GM23338 (cell line): Measurements from ENCODE around the gene NET1. TPM values are rescaled to one million over a fixed set of nuclear protein-coding genes. Genes with fewer than 3 reads are reported as not detected.

ENCODE experiments used
- ATAC-seq: fragments of 200-7000 bp; cut with Tn5 transposase; 3 replicates; pipeline ENCODE4 v1.9.1; 2020
- DNase-seq: peaks from one replicate; pipeline ENCODE4 v3.0.0-alpha.2; 2015; ENCODE audit warnings: low spot score
- H2AFZ ChIP-seq: fragments of 200-600 bp; sonication (generic); 2 replicates; pipeline ENCODE4 v1.8.0; 2016; ENCODE audit warnings: antibody characterized with exemption, mild to moderate bottlenecking, moderate library complexity
- H3F3A ChIP-seq: fragments of 200-600 bp; sonication (generic); replicated peaks from 2 replicates; pipeline ENCODE4 v1.8.0; 2017; ENCODE audit warnings: antibody characterized with exemption, mixed run types, low read depth
- H3K27ac ChIP-seq: fragments of 200-600 bp; sonication (generic); 2 replicates; pipeline ENCODE4 v1.6.1; 2016; ENCODE audit warnings: low read depth
- H3K27me3 ChIP-seq: fragments of 200-600 bp; sonication (generic); 2 replicates; pipeline ENCODE4 v1.8.0; 2016; ENCODE audit warnings: mild to moderate bottlenecking, mixed run types, moderate library complexity; ENCODE audit not compliant: insufficient read depth
- H3K36me3 ChIP-seq: fragments of 200-600 bp; sonication (generic); 2 replicates; pipeline ENCODE4 v1.8.0; 2016; ENCODE audit warnings: mild to moderate bottlenecking; ENCODE audit not compliant: insufficient read depth
- H3K4me1 ChIP-seq: fragments of 200-600 bp; sonication (generic); 2 replicates; pipeline ENCODE4 v1.8.0; 2016; ENCODE audit warnings: mild to moderate bottlenecking, moderate library complexity; ENCODE audit not compliant: insufficient read depth
- H3K4me2 ChIP-seq: fragments of 200-600 bp; sonication (generic); 2 replicates; pipeline ENCODE4 v1.7.1; 2017; ENCODE audit warnings: mixed run types
- H3K4me3 ChIP-seq: fragments of 200-600 bp; sonication (generic); 2 replicates; pipeline ENCODE4 v1.6.1; 2016; ENCODE audit warnings: mixed run types
- H3K79me2 ChIP-seq: fragments of 200-600 bp; sonication (generic); replicated peaks from 2 replicates; pipeline ENCODE4 v1.8.0; 2017; ENCODE audit warnings: mild to moderate bottlenecking; ENCODE audit not compliant: insufficient read depth
- H3K9me2 ChIP-seq: fragments of 200-600 bp; sonication (generic); 2 replicates; pipeline ENCODE4 v1.8.0; 2017; ENCODE audit not compliant: insufficient read depth
- H4K20me1 ChIP-seq: fragments of 200-600 bp; sonication (generic); replicated peaks from 2 replicates; pipeline ENCODE4 v1.8.0; 2017; ENCODE audit warnings: mild to moderate bottlenecking; ENCODE audit not compliant: insufficient read depth
- H3K27ac Mint-ChIP-seq: 2 replicates; pipeline ENCODE4 v1.8.0; 2020; ENCODE audit warnings: inconsistent platforms, mild to moderate bottlenecking, moderate library complexity, mixed read lengths
- H3K27me3 Mint-ChIP-seq: 3 replicates; pipeline ENCODE4 v1.8.0; 2022; ENCODE audit warnings: low read depth, mild to moderate bottlenecking, moderate library complexity, mixed read lengths, inconsistent platforms; ENCODE audit not compliant: insufficient read depth, poor library complexity
- H3K36me3 Mint-ChIP-seq: 3 replicates; pipeline ENCODE4 v1.8.0; 2021; ENCODE audit warnings: low read depth, mild to moderate bottlenecking, inconsistent platforms, moderate library complexity, mixed read lengths
- H3K4me1 Mint-ChIP-seq: 3 replicates; pipeline ENCODE4 v1.8.0; 2020; ENCODE audit warnings: mild to moderate bottlenecking, inconsistent platforms, mixed read lengths
- H3K4me3 Mint-ChIP-seq: 3 replicates; pipeline ENCODE4 v1.8.0; 2021; ENCODE audit warnings: moderate library complexity, mild to moderate bottlenecking, inconsistent platforms, mixed read lengths
- H3K9me3 Mint-ChIP-seq: 3 replicates; pipeline ENCODE4 v1.8.0; 2020; ENCODE audit warnings: moderate library complexity, mild to moderate bottlenecking, inconsistent platforms, mixed read lengths
- CREB1 ChIP-seq: fragments of 250-450 bp; sonication (Bioruptor Pico); IDR thresholded peaks from 2 replicates; pipeline ENCODE4 v1.5.0; 2020; ENCODE audit warnings: low read depth, mild to moderate bottlenecking, moderate library complexity
- CTCF ChIP-seq, 2 experiments: fragments of 200-600 bp in 1 of 2; sonication (generic) in 1 of 2; conservative IDR thresholded peaks; 2 replicates each; pipeline versions ENCODE4 v1.5.1 to v1.6.1; 2016 to 2017; ENCODE audit warnings: antibody characterized with exemption in 2 of 2, low read depth in 2 of 2, mild to moderate bottlenecking in 2 of 2, moderate library complexity in 1 of 2
- ETS1 ChIP-seq: IDR thresholded peaks from 2 replicates; pipeline ENCODE4 v1.6.1; 2016; ENCODE audit warnings: antibody characterized with exemption
- EZH2 ChIP-seq: fragments of 200-600 bp; sonication (generic); IDR thresholded peaks from one replicate; pipeline ENCODE4 v1.8.0; 2017; ENCODE audit warnings: antibody characterized with exemption, mild to moderate bottlenecking, low read depth; ENCODE audit not compliant: unreplicated experiment
- EZH2phosphoT487 ChIP-seq: fragments of 200-600 bp; sonication (generic); IDR thresholded peaks from one replicate; pipeline ENCODE4 v1.8.1; 2018; ENCODE audit warnings: antibody characterized with exemption; ENCODE audit not compliant: unreplicated experiment
- JUNB ChIP-seq: IDR thresholded peaks from one replicate; pipeline ENCODE4 v1.6.1; 2016; ENCODE audit warnings: antibody characterized with exemption; ENCODE audit not compliant: unreplicated experiment
- NANOG ChIP-seq: IDR thresholded peaks from 2 replicates; pipeline ENCODE4 v1.6.1; 2016; ENCODE audit warnings: antibody characterized with exemption, borderline replicate concordance
- POLR2AphosphoS5 ChIP-seq: IDR thresholded peaks from 2 replicates; pipeline ENCODE4 v1.6.1; 2016; ENCODE audit warnings: antibody characterized with exemption, low read depth
- REST ChIP-seq: IDR thresholded peaks from one replicate; pipeline ENCODE4 v1.6.1; 2018; ENCODE audit warnings: antibody characterized with exemption; ENCODE audit not compliant: unreplicated experiment
- STAT1 ChIP-seq: IDR thresholded peaks from one replicate; pipeline ENCODE4 v1.6.1; 2016; ENCODE audit warnings: antibody characterized with exemption; ENCODE audit not compliant: unreplicated experiment
- ZNF114 ChIP-seq: fragments of 250-450 bp; sonication (Bioruptor Pico); IDR thresholded peaks from 2 replicates; pipeline ENCODE4 v1.5.0; 2020; ENCODE audit warnings: mild to moderate bottlenecking, moderate library complexity
- ZNF331 ChIP-seq: fragments of 250-450 bp; sonication (Bioruptor Pico); IDR thresholded peaks from 2 replicates; pipeline ENCODE4 v1.5.0; 2020; ENCODE audit warnings: low read depth, mild to moderate bottlenecking, moderate library complexity
- ZNF462 ChIP-seq: fragments of 250-450 bp; sonication (Bioruptor Pico); IDR thresholded peaks from 2 replicates; pipeline ENCODE4 v1.5.0; 2020; ENCODE audit warnings: mild to moderate bottlenecking, moderate library complexity
- polyA plus RNA-seq: library from polyadenylated mRNA; unstranded; fragments of >200 nt; fragmentation: Nextera tagmentation; extraction: Ambion mirVana; gene quantifications from 2 replicates; pipeline ENCODE4 v1.2.1, GENCODE V29; 2016
- total RNA-seq: library from RNA; depleted of rRNA; stranded (reverse); fragments of >200 nt; shearing (Covaris generic); gene quantifications from 2 replicates; pipeline ENCODE4 v1.2.3, GENCODE V29; 2014

NET1 gene
- total and polyA plus RNA-seq, 2 experiments from 2014 or later, result 47.9 to 93.9 TPM

GRCh38 chr10:5478694-5479305, 66.4 kb downstream of the NET1 start:
- Histone ChIP-seq H3K79me2 (no peaks in the 10 kb centered on the region), H2AFZ (peak overlapping the region; percentile 56), H3K27me3 (no peaks in the 10 kb centered on the region), H4K20me1 (no peaks in the 10 kb centered on the region), H3K4me2 (no peak overlapping the region), H3F3A (peaks cover 8% of the 10 kb centered on the region; the same call in 1 of the 2 replicates), H3K4me3 (no peak overlapping the region), H3K36me3 (no peaks in the 10 kb centered on the region), H3K9me2 (no peaks in the 10 kb centered on the region), H3K4me1 (peaks cover 13% of the 10 kb centered on the region), H3K27ac (no peak overlapping the region)
- DNase-seq (no peak), ATAC-seq (no peak)
- no peak overlapping the region for H3K4me3 Mint-ChIP-seq
- TF ChIP-seq NANOG, result no peak
- no peak for TF ChIP-seq EZH2
- TF ChIP-seq ZNF114, result no peak
- no peak for TF ChIP-seq JUNB
- no peak for TF ChIP-seq CREB1
- no peak for TF ChIP-seq REST
- TF ChIP-seq POLR2AphosphoS5, result no peak
- TF ChIP-seq EZH2phosphoT487, result no peak
- no peak for TF ChIP-seq ZNF331 (CRISPR knock-in tag)
- no peak for TF ChIP-seq CTCF (conservative IDR thresholded peaks at IDR 0.05; ENCODE audit: low read depth in 2 of 2)
- TF ChIP-seq ETS1, result no peak
- TF ChIP-seq ZNF462, result no peak
- no peak for TF ChIP-seq STAT1
- H3K9me3 Mint-ChIP-seq, result peaks cover 3% of the 10 kb centered on the region; the same call in 1 of the 3 replicates
- H3K27me3 Mint-ChIP-seq, result peaks cover 18% of the 10 kb centered on the region
- peaks cover 9% of the 10 kb centered on the region for H3K4me1 Mint-ChIP-seq
- H3K36me3 Mint-ChIP-seq, result no peaks in the 10 kb centered on the region; the same call in none of the 3 replicates
- H3K27ac Mint-ChIP-seq, result no peak overlapping the region
